ENCODE data around the gene EXOC6B.

EXOC6B gene

GRCh38 chr2:72289283-72289682 is 536.5 kb downstream of the EXOC6B start:
- no peak for TF ChIP-seq CTCF (IDR thresholded peaks at IDR 0.05)
- no peak for TF ChIP-seq ZFX (IDR thresholded peaks at IDR 0.05; ENCODE audit: borderline replicate concordance)
- no peak overlapping the region for H3K27ac ChIP-seq

- no peak overlapping the region for H3K27ac ChIP-seq
- no peak for TF ChIP-seq ZFX (IDR thresholded peaks at IDR 0.05; ENCODE audit: borderline replicate concordance)
- no peak for TF ChIP-seq CTCF (IDR thresholded peaks at IDR 0.05)
These were observed 547.8 kb downstream of the EXOC6B start for GRCh38 chr2:72278046-72278445.

GRCh38 chr2:72276876-72277275 is 549.0 kb downstream of the EXOC6B start:
- no peak overlapping the region for H3K27ac ChIP-seq
- TF ChIP-seq ZFX (IDR thresholded peaks at IDR 0.05; ENCODE audit: borderline replicate concordance) (no peak), CTCF (IDR thresholded peaks at IDR 0.05) (no peak)

- TF ChIP-seq CTCF (IDR thresholded peaks at IDR 0.05), result no peak
- TF ChIP-seq ZFX (IDR thresholded peaks at IDR 0.05; ENCODE audit: borderline replicate concordance), result no peak
- no peak overlapping the region for H3K27ac ChIP-seq
These were observed 549.5 kb downstream of the EXOC6B start for GRCh38 chr2:72276356-72276755.

GRCh38 chr2:72275084-72275483 is 550.7 kb downstream of the EXOC6B start:
- no peak overlapping the region for H3K27ac ChIP-seq
- TF ChIP-seq ZFX (IDR thresholded peaks at IDR 0.05; ENCODE audit: borderline replicate concordance) (no peak), CTCF (IDR thresholded peaks at IDR 0.05) (no peak)

- TF ChIP-seq CTCF (IDR thresholded peaks at IDR 0.05) (no peak), ZFX (IDR thresholded peaks at IDR 0.05; ENCODE audit: borderline replicate concordance) (no peak)
- H3K27ac ChIP-seq, result no peak overlapping the region
These were observed 551.4 kb downstream of the EXOC6B start for GRCh38 chr2:72274380-72274797.

GRCh38 chr2:72273384-72273783 is 552.4 kb downstream of the EXOC6B start:
- no peak overlapping the region for H3K27ac ChIP-seq
- no peak for TF ChIP-seq ZFX (IDR thresholded peaks at IDR 0.05; ENCODE audit: borderline replicate concordance)
- TF ChIP-seq CTCF (IDR thresholded peaks at IDR 0.05), result no peak
